Natural killer cell (primary cell): ENCODE data around the gene ABCE1. TPM values are rescaled to one million over a fixed set of nuclear protein-coding genes. Genes with fewer than 3 reads are reported as not detected.

ENCODE experiments used
- ATAC-seq, 3 donors: fragments of 150-1000 bp in 2 of 3; fragments of 200-7000 bp in 1 of 3; cut with Tn5 transposase; 1 replicate in 1 of 3; 2 replicates in 2 of 3; pipeline ENCODE4 v1.10.0; 2021; ENCODE audit warnings: mild to moderate bottlenecking in 2 of 3, moderate library complexity in 2 of 3
- DNase-seq, 2 donors: peaks; one replicate each; pipeline versions ENCODE4 v3.0.0 to v3.0.0-alpha.2; 2013 to 2021; ENCODE audit warnings: mixed read lengths in 1 of 2
- H3K27ac ChIP-seq: one replicate; pipeline ENCODE4 v1.5.1; 2013; ENCODE audit warnings: mild to moderate bottlenecking, low read length
- H3K27me3 ChIP-seq: one replicate; pipeline ENCODE4 v1.6.1; 2013; ENCODE audit warnings: low read length; ENCODE audit not compliant: control insufficient read depth, insufficient read depth
- H3K36me3 ChIP-seq: one replicate; pipeline ENCODE4 v1.6.1; 2013; ENCODE audit warnings: low read length; ENCODE audit not compliant: control insufficient read depth, insufficient read depth
- H3K4me1 ChIP-seq: one replicate; pipeline ENCODE4 v1.6.1; 2013; ENCODE audit warnings: low read length; ENCODE audit not compliant: control insufficient read depth, insufficient read depth
- H3K4me3 ChIP-seq: one replicate; pipeline ENCODE4 v1.5.1; 2013; ENCODE audit warnings: low read length
- H3K9me3 ChIP-seq: one replicate; pipeline ENCODE4 v1.6.1; 2013; ENCODE audit warnings: low read length; ENCODE audit not compliant: control insufficient read depth, insufficient read depth
- H3K27ac Mint-ChIP-seq, 2 donors: one replicate each; pipeline ENCODE4 v1.8.0; 2022; ENCODE audit warnings: mild to moderate bottlenecking in 2 of 2, mixed read lengths in 2 of 2, moderate library complexity in 1 of 2
- H3K27me3 Mint-ChIP-seq, 2 donors: one replicate each; pipeline ENCODE4 v1.8.0; 2022; ENCODE audit warnings: low read depth in 2 of 2, mixed read lengths in 2 of 2
- H3K36me3 Mint-ChIP-seq: one replicate; pipeline ENCODE4 v1.8.0; 2022; ENCODE audit warnings: mixed read lengths
- H3K4me1 Mint-ChIP-seq, 2 donors: one replicate each; pipeline ENCODE4 v1.8.0; 2022; ENCODE audit warnings: mixed read lengths in 2 of 2
- H3K4me3 Mint-ChIP-seq: one replicate; pipeline ENCODE4 v1.8.0; 2022; ENCODE audit warnings: mild to moderate bottlenecking, moderate library complexity, mixed read lengths
- H3K9me3 Mint-ChIP-seq, 2 donors: one replicate each; pipeline ENCODE4 v1.8.0; 2022; ENCODE audit warnings: mixed read lengths in 2 of 2
- whole genome bisulfite sequencing: methylation state at CpG from one replicate; pipeline ENCODE4 v1.1.7; 2013; ENCODE audit warnings: missing lambda C conversion rate; ENCODE audit not compliant: insufficient coverage; 5-methylcytosine and 5-hydroxymethylcytosine counted together
- intact Hi-C: fragments of 100-400 bp; cut with micrococcal nuclease; formaldehyde crosslinking; loops from one replicate; pipeline ENCODE4 v1.14.2; 2022
- total RNA-seq, 4 donors: library from RNA; stranded (reverse); fragments of 120-200 nt in 1 of 4; gene quantifications; one replicate each; pipeline versions ENCODE4 v1.2.3 to v1.2.4, GENCODE V29; 2013 to 2022
- TF ChIP-seq, protein P1 (sequence below): fragments of 200-600 bp; IDR thresholded peaks from one replicate; pipeline ENCODE4 v1.8.0; 2022; ENCODE audit warnings: antibody characterized with exemption

ABCE1 gene
- total RNA-seq, 3 donors from 2014 or later (not counting 1 experiment from before 2014, with no cell fraction given) = 25.8 to 33.8 (median 31.7) TPM

DNA sequence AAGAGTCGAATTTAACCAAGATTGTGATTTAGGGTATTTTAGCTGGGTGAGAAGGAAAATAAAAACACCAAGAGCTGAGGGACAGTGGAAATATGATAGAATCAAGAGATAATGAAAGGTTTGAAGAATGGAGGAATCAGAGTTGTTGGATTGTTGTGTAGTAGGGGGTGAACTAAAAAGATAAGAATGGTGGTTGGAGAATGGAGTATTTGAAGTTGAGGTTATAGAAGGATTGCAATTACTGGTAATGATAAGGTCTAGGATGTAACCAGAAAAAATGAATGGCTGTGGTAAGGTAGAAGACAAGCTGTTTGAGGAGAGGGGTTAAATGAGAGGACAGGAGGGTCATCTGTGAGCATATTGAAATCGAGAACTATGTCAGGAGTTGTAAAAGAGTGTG is 4.5 kb downstream of the ABCE1 start:
- Mint-ChIP-seq H3K4me1 (peaks cover 14% of the 10 kb centered on the region in 2 donors), H3K36me3 (no peaks in the 10 kb centered on the region), H3K27ac (no peak overlapping the region), H3K27me3 (no peaks in the 10 kb centered on the region), H3K9me3 (no peaks in the 10 kb centered on the region), H3K4me3 (no peak overlapping the region)
- H3K27ac ChIP-seq = no peak overlapping the region
- peaks cover 34% of the 10 kb centered on the region for H3K36me3 ChIP-seq
- ATAC-seq = no peak
- DNase-seq = no peak
- WGBS = 81% methylated on average over 2 of the region's 2 CpGs
- peaks cover 7% of the 10 kb centered on the region for H3K4me1 ChIP-seq
- intact Hi-C loops = no loop called here
- H3K27me3 ChIP-seq = no peaks in the 10 kb centered on the region
- H3K4me3 ChIP-seq = no peak overlapping the region
- TF ChIP-seq, protein P1, sequence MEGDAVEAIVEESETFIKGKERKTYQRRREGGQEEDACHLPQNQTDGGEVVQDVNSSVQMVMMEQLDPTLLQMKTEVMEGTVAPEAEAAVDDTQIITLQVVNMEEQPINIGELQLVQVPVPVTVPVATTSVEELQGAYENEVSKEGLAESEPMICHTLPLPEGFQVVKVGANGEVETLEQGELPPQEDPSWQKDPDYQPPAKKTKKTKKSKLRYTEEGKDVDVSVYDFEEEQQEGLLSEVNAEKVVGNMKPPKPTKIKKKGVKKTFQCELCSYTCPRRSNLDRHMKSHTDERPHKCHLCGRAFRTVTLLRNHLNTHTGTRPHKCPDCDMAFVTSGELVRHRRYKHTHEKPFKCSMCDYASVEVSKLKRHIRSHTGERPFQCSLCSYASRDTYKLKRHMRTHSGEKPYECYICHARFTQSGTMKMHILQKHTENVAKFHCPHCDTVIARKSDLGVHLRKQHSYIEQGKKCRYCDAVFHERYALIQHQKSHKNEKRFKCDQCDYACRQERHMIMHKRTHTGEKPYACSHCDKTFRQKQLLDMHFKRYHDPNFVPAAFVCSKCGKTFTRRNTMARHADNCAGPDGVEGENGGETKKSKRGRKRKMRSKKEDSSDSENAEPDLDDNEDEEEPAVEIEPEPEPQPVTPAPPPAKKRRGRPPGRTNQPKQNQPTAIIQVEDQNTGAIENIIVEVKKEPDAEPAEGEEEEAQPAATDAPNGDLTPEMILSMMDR = no peak
- H3K9me3 ChIP-seq = no peaks in the 10 kb centered on the region

DNA sequence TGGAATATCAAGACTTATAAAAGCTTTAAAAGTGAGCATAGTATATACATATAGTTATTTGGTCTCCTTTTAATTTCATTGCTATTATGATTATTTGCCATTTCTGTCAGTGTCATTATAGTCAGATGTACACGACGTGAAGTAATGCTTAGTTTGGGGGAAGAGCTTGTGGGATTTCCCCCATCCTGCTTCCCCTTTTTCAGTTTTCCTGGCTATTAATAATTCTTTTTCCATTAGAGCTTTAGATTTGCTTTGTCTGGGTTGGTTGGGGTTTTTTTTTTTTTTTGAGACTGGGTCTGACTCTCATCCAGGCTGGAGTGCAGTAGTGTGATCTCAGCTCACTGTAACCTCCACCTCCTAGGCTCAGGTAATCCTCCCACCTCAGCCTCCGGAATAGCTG is 5.4 kb downstream of the ABCE1 start:
- H3K27ac Mint-ChIP-seq = no peak overlapping the region
- Histone ChIP-seq H3K4me3 (no peak overlapping the region), H3K27ac (no peak overlapping the region), H3K4me1 (peaks cover 6% of the 10 kb centered on the region), H3K9me3 (no peaks in the 10 kb centered on the region), H3K36me3 (peaks cover 41% of the 10 kb centered on the region), H3K27me3 (no peaks in the 10 kb centered on the region)
- DNase-seq (no peak), ATAC-seq (no peak)
- no peaks in the 10 kb centered on the region for H3K27me3 Mint-ChIP-seq
- TF ChIP-seq, protein P1 = no peak
- no peaks in the 10 kb centered on the region for H3K36me3 Mint-ChIP-seq
- no CpG with 5 or more reads among the region's 3 CpGs for WGBS
- H3K4me3 Mint-ChIP-seq = no peak overlapping the region
- H3K4me1 Mint-ChIP-seq = peaks cover 13 to 14% of the 10 kb centered on the region in 2 donors
- H3K9me3 Mint-ChIP-seq = no peaks in the 10 kb centered on the region
- intact Hi-C loops = no loop called here

DNA sequence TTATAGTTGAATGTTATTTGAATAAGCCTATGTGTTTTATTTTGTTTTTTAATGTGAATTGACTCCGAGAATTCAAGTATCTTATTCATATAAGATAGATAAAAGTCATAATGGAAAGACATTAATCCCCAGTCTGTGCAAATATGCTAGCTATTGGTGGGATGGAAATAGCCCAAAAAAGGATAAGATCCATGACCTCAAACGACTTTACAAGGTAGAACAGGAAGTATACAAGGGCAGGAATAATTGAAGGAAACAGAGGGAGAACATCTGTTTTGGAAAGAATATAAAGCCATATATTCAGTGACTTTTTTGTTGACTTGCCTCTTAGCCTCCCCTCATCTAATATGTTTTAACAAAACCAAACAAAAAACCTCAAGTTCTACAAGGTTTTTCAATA is 9.0 kb downstream of the ABCE1 start:
- Mint-ChIP-seq H3K9me3 (no peaks in the 10 kb centered on the region), H3K27ac (no peak overlapping the region), H3K36me3 (peaks cover 10% of the 10 kb centered on the region), H3K4me3 (no peak overlapping the region), H3K4me1 (no peaks in the 10 kb centered on the region), H3K27me3 (no peaks in the 10 kb centered on the region)
- Histone ChIP-seq H3K4me1 (no peaks in the 10 kb centered on the region), H3K4me3 (no peak overlapping the region), H3K27ac (no peak overlapping the region), H3K27me3 (no peaks in the 10 kb centered on the region), H3K9me3 (no peaks in the 10 kb centered on the region), H3K36me3 (peaks cover 74% of the 10 kb centered on the region)
- DNase-seq (no peak), ATAC-seq (no peak)
- TF ChIP-seq, protein P1 = no peak
- intact Hi-C loops = no loop called here
- WGBS = 50% methylated on average over 1 of the region's 2 CpGs

DNA sequence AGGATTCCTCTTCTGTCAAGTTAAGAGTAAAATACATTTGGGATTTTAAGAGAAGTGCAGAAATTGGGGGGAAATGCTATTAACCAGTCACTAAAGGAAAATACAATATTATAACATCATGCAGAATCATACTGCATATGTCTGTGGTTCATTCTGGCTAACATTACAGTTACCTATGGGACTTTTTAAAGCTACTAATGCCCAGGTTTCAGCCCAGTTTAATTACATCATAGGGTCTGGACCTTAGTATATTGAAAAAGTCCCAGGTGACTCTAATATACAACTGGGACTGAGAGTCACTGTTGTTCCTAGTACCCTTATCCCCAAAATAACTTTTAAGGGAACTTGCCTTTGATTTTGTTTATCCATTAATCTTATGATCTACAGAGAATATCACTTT is 10.0 kb downstream of the ABCE1 start:
- Histone ChIP-seq H3K4me1 (no peaks in the 10 kb centered on the region), H3K9me3 (no peaks in the 10 kb centered on the region), H3K4me3 (no peak overlapping the region), H3K27ac (no peak overlapping the region), H3K27me3 (no peaks in the 10 kb centered on the region), H3K36me3 (peaks cover 84% of the 10 kb centered on the region)
- H3K9me3 Mint-ChIP-seq = no peaks in the 10 kb centered on the region
- DNase-seq = no peak
- no peak overlapping the region for H3K27ac Mint-ChIP-seq
- intact Hi-C loops = no loop called here
- no peaks in the 10 kb centered on the region for H3K4me1 Mint-ChIP-seq
- no peak overlapping the region for H3K4me3 Mint-ChIP-seq
- peaks cover 20% of the 10 kb centered on the region for H3K36me3 Mint-ChIP-seq
- TF ChIP-seq, protein P1 = no peak
- ATAC-seq = no peak
- no peaks in the 10 kb centered on the region for H3K27me3 Mint-ChIP-seq
